Activated T-helper 2 cell treated with anti-CD3 and anti-CD28 coated beads, Interferon-gamma antibody, Interleukin-2, Interleukin-4, amounts not matched to agents 10 μg/mL and 5 μg/mL and 100 μg/mL, durations not matched to agents 14 hours and 24 hours and 36 hours (primary cell): Measurements from ENCODE around the gene ASB6. TPM values are rescaled to one million over a fixed set of nuclear protein-coding genes. Genes with fewer than 3 reads are reported as not detected.

ENCODE experiments used
- DNase-seq: peaks from one replicate; pipeline ENCODE4 v3.0.0; 2021; ENCODE audit warnings: low spot score
- H3K27ac Mint-ChIP-seq: one replicate; pipeline ENCODE4 v1.8.0; 2021; ENCODE audit warnings: mixed read lengths
- H3K27me3 Mint-ChIP-seq: one replicate; pipeline ENCODE4 v1.8.0; 2021; ENCODE audit warnings: low read depth, mixed read lengths
- H3K36me3 Mint-ChIP-seq: one replicate; pipeline ENCODE4 v1.8.0; 2021; ENCODE audit warnings: low read depth, mixed read lengths
- H3K4me1 Mint-ChIP-seq: one replicate; pipeline ENCODE4 v1.8.0; 2021; ENCODE audit warnings: low read depth, mixed read lengths
- H3K4me3 Mint-ChIP-seq: one replicate; pipeline ENCODE4 v1.8.0; 2021; ENCODE audit warnings: low read depth, mild to moderate bottlenecking, moderate library complexity, mixed read lengths
- H3K9me3 Mint-ChIP-seq: one replicate; pipeline ENCODE4 v1.8.0; 2021; ENCODE audit warnings: mixed read lengths
- intact Hi-C: fragments of 100-400 bp; cut with micrococcal nuclease; formaldehyde crosslinking; loops from one replicate; pipeline ENCODE4 v1.15.1; 2023
- total RNA-seq: library from RNA; stranded (reverse); gene quantifications from 2 replicates; pipeline ENCODE4 v1.2.3, GENCODE V29; 2022

Gene ASB6
- total RNA-seq, 1 donor from 2014 or later = 21.4 TPM

GRCh38 chr9:129587487-129588262 lies 54.3 kb downstream of the ASB6 start:
- no peak for DNase-seq
- Mint-ChIP-seq H3K9me3 (no peaks in the 10 kb centered on the region), H3K4me3 (no peak overlapping the region), H3K27ac (peak overlapping the region; percentile 5), H3K36me3 (no peaks in the 10 kb centered on the region), H3K27me3 (peaks cover 19% of the 10 kb centered on the region), H3K4me1 (peaks cover 38% of the 10 kb centered on the region)
- intact Hi-C loops = no loop called here

DNA sequence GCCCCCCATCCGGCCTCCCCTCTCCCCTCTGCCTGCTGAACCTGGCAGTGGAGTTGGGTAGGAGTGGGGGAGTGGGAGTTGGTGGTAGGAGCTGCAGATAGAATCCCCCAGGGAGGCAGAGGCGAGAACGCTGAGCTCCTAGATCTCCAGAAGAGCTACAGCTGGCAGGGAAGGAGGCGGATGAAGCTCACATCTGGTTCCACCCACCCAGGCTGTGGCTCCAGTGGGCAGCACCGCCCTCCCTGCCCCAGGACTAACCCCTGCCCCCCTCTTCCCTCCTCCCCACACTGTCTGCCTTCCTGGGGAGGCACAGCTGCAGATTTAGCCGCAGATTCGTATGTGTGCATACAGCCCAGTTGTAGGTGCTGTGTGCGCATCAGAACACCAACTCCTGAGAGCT lies 55.3 kb downstream of the ASB6 start:
- peaks cover 48% of the 10 kb centered on the region for H3K4me1 Mint-ChIP-seq

GRCh38 chr9:129586245-129586644 lies 55.7 kb downstream of the ASB6 start:
- H3K27me3 Mint-ChIP-seq = peaks cover 15% of the 10 kb centered on the region
- no peak overlapping the region for H3K4me3 Mint-ChIP-seq

More for the DNA sequence above, 55.3 kb downstream of the ASB6 start:
- Mint-ChIP-seq H3K27me3 (peaks cover 15% of the 10 kb centered on the region), H3K9me3 (no peaks in the 10 kb centered on the region), H3K36me3 (no peaks in the 10 kb centered on the region), H3K4me3 (no peak overlapping the region), H3K27ac (peak overlapping the region; percentile 42)
- DNase-seq = no peak
- intact Hi-C loops = no loop called here

DNA sequence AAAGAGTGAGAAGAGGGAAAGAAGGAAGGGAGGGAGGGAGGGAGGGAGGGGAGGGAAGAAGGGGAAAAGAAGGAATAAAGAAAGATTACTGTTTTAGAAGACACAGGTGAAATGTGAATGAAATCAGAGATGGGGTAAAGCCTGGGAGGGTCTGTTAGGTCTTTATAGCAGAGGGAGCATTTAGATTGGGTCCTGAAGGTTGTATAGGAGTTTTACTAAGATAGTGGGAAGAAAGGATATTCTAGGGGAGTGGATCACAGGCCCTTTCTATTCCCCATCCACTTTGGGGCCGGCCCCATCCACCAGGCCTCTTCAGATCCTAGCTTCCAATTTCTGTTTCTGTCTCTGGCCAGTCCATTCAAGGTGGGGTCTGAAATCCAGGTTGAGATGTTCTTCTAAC lies 56.6 kb downstream of the ASB6 start:
- no peaks in the 10 kb centered on the region for H3K36me3 Mint-ChIP-seq

More at GRCh38 chr9:129586245-129586644, 55.7 kb downstream of the ASB6 start:
- peak overlapping the region; percentile 76 for H3K27ac Mint-ChIP-seq
- H3K9me3 Mint-ChIP-seq = no peaks in the 10 kb centered on the region
- no peak for DNase-seq
- intact Hi-C loops = no loop called here
- no peaks in the 10 kb centered on the region for H3K36me3 Mint-ChIP-seq
- peaks cover 49% of the 10 kb centered on the region for H3K4me1 Mint-ChIP-seq

More for the DNA sequence above, 56.6 kb downstream of the ASB6 start:
- H3K27me3 Mint-ChIP-seq = peaks cover 10% of the 10 kb centered on the region
- no peak for DNase-seq
- peak overlapping the region; percentile 27 for H3K27ac Mint-ChIP-seq
- H3K4me1 Mint-ChIP-seq = peaks cover 55% of the 10 kb centered on the region
- intact Hi-C loops = no loop called here
- H3K4me3 Mint-ChIP-seq = no peak overlapping the region
- no peaks in the 10 kb centered on the region for H3K9me3 Mint-ChIP-seq

Other genes starting within 250 kb of the ASB6 start
- gene C9orf50, start 21.1 kb downstream of the ASB6 start, total RNA-seq = not detected in 2 replicates
- gene NTMT1, start 16.0 kb downstream of the ASB6 start, total RNA-seq = 58.4 and 61.5 TPM in 2 replicates
- gene PRRX2, start 23.5 kb upstream of the ASB6 start, total RNA-seq = 5.0 and 5.1 TPM in 2 replicates
- gene PTGES, start 110.9 kb upstream of the ASB6 start, total RNA-seq = 0.34 and 0.39 TPM in 2 replicates
- gene TOR1B, start 161.0 kb upstream of the ASB6 start, total RNA-seq = 23.9 and 25.2 TPM in 2 replicates
- gene TOR1A, start 182.0 kb upstream of the ASB6 start, total RNA-seq = 52.5 and 55.8 TPM in 2 replicates
- gene C9orf78, start 193.1 kb upstream of the ASB6 start, total RNA-seq = 54.4 and 59.6 TPM in 2 replicates
- gene USP20, start 193.3 kb upstream of the ASB6 start, total RNA-seq = 45.6 and 52.3 TPM in 2 replicates